ENCODE measurements around the gene NEK8. TPM values are rescaled to one million over a fixed set of nuclear protein-coding genes. Genes with fewer than 3 reads are reported as not detected.

Gene NEK8
- total and polyA plus RNA-seq, 9 of the 15 experiments (the other 6 are each of a cell fraction or from before 2014, with no cell fraction given): 0.98 to 16.6 (median 4.6) TPM

GRCh38 chr17:28715217-28715616 lies 13.4 kb upstream of the NEK8 start:
- intact Hi-C loops (cut with micrococcal nuclease): no loop called here
- Histone ChIP-seq H3K4me1 (replicated peaks in 1 of 2; ENCODE audit: control insufficient read depth in 2 of 2, insufficient read depth in 2 of 2, low read length in 2 of 2) (peaks cover 18 to 44% of the 10 kb centered on the region in 2 experiments), H3K27me3 (ENCODE audit: control insufficient read depth in 2 of 2, insufficient read depth in 2 of 2, low read length in 2 of 2) (0 out of 5 replicates have a peak, but pooled peaks cover 0 to 11% of the 10 kb centered on the region in 2 experiments), H3K9me3 (replicated peaks; ENCODE audit: control insufficient read depth, insufficient read depth, low read depth, low read length) (no peaks in the 10 kb centered on the region), H3K9me1 (ENCODE audit: control insufficient read depth, insufficient read depth, low read length) (no peaks in the 10 kb centered on the region), H3K36me3 (ENCODE audit: control insufficient read depth, insufficient read depth, low read length) (peaks cover 2% of the 10 kb centered on the region; the same call in 1 of the 3 replicates), H3K4me3 (no peak overlapping the region), H3K4me2 (ENCODE audit: insufficient read depth, low read length) (no peak overlapping the region), H2AFZ (ENCODE audit: low read depth, low read length) (no peak overlapping the region), H3K9ac (ENCODE audit: insufficient read depth in 1 of 2, low read depth in 2 of 2, low read length in 2 of 2) (no peak overlapping the region), H4K20me1 (replicated peaks; ENCODE audit: control insufficient read depth, insufficient read depth, low read length) (0 out of 2 replicates have a peak, but pooled peaks cover 2% of the 10 kb centered on the region), H3K27ac (ENCODE audit: extremely low read depth, low read depth, low read length) (no peak overlapping the region), H3K79me2 (ENCODE audit: control insufficient read depth, insufficient read depth, low read length) (peaks cover 22% of the 10 kb centered on the region)
- ChIA-PET CTCF (ENCODE audit: low intra/inter-chr PET ratio) (no interaction called here), POLR2A (interaction anchor here (1.4 kb wide), 2 partner anchors 9 to 11 kb away, joined by 4 to 6 read pairs; no protein-coding TSS in a partner anchor)
- no TSS peak for BruUV-seq (replicated peaks)
- DNase-seq (ENCODE audit: extremely low read depth in 1 of 4, low spot score in 3 of 4) (no peak), FAIRE-seq (no peak), ATAC-seq (no peak)
- in situ Hi-C loops (cut with MboI): no loop called here
- WGBS (ENCODE audit: insufficient coverage, low coverage, missing lambda C conversion rate): 15% methylated on average over 2 of the region's 2 CpGs
- TF ChIP-seq PRDM10 (IDR thresholded peaks at IDR 0.05; ENCODE audit: partially characterized antibody) (peak; percentile 78), SETDB1 (IDR thresholded peaks at IDR 0.05; ENCODE audit: low read length) (no peak)

All from K562 (cell line).